Stimulated activated CD4-positive, alpha-beta T cell treated with anti-CD3 and anti-CD28 coated beads, TNF-alpha, amount 100 ng/mL, for 1 hour (primary cell): ENCODE measurements around the gene DOHH.

Experiments
- DNase-seq, 3 donors: peaks; one replicate each; pipeline ENCODE4 v3.0.0-alpha.2; 2020; ENCODE audit warnings: low read depth in 3 of 3, low spot score in 1 of 3

Gene DOHH

DNA sequence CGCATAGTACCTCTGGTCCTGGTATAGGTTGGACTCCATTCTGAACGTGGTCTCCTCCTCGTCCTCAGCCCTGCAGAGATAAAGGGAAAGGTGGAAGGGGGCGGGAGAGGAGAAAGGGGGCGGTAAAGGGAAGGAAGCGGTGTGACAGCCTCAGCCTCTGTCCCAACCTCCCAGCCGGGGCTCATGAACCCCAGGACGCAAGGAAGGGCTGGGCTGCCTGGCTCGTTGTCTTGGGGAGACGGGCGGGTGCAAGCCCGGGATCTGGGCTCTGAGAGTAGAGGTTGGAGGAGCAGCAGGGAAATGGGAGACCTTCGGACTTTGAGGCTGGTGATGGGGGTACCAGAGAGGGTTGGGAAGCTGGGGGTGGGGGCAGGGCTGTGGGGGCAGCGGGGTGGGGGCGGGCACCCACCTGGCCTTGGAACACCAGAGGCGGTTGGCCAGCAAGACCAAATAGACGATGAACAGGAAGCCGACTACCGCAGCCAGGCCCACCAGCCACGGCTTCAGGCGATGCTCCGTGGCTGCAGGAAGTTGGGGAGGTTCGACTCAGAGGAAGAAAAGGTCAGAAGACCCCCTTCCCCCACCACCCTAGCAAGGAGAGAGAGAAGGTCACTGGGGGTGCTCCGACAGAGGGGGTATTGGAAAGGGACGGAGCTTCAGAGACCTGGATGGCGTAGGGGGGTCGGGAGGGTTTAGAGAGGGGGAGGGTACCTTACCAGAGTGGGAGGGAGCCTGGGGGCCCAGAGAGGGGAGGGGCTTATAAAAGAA lies 21.9 kb downstream of the DOHH start:
- no peak for DNase-seq

DNA sequence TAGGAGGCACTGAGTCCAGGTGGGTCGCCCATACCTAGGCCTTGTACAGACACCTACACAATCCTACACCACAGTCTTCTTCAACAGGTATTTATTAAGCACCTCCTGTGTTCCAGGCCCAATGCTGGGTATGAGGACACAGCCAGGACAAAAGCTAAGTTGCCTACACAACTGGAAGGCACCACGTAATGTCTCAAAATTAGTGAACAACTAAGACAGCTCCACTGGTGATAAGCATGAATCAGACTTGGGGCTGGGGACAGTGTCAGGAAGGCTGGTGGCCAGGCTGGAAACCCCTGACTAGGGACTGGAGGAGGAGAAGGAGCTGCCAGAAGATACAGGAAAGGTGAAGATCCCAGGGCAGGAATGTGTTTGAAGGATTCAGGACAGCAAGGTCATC lies 22.5 kb downstream of the DOHH start:
- DNase-seq: no peak

GRCh38 chr19:3477506-3477905 lies 23.0 kb downstream of the DOHH start:
- no peak for DNase-seq

DNA sequence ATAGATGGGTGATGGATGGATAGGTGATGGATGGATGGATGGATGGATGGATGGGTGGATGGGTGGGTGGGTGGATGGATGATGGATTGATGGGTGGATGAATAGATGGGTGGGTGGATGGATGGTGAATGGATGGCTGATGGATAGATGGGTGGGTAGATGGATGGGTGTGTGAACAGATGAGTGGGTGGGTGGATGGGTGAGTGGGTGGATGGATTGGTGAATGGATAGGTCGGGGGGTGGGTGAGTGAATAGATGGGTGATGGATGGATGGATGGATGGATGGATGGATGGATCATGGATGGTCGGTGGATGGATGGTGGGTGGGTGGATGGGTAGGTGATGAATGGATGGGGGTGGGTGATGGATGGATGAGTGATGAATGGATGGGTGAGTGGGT lies 23.6 kb downstream of the DOHH start:
- DNase-seq: no peak

DNA sequence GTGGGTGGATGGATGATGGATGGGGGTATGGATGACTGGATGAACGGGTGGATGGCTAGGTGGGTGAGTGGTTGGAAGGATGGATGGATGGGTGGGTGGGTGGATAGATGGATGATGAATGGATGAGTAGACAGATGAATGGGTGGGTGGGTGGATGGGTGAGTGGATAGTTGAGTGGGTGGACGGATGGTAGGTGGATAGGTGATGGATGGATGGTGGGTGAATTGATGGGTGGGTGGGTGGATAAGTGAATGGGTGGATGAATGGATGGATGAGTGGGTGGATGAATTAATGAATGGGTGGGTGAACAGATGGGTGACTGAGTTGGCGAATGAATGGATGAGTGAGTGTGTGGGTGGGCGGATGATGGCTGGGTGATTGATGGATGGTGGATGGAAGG lies 25.0 kb downstream of the DOHH start:
- no peak for DNase-seq

DNA sequence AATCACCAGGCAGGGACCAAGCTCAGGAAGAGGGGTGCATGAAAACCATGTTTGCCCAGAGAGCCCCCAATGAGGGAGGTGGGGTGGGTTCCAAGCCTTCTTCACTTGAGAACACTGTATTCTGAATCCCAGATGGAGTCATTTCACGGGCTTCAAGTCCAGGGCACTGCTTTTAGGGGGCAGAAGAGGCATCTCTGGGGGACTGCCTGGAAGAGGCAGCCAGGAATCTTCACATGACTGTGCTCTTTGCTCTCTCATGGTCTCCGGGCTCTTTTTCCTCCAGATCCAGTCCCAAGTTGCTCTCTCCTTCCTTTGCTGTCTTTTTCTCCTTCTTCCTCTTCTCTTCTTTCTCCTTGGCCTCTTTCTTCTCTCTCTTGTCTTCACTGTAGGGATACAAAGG lies 25.9 kb downstream of the DOHH start:
- no peak for DNase-seq

GRCh38 chr19:3474010-3474409 lies 26.5 kb downstream of the DOHH start:
- DNase-seq: no peak

GRCh38 chr19:3471954-3472655 lies 28.4 kb downstream of the DOHH start:
- DNase-seq: peak in 1 of 3 donors; percentile 44

DNA sequence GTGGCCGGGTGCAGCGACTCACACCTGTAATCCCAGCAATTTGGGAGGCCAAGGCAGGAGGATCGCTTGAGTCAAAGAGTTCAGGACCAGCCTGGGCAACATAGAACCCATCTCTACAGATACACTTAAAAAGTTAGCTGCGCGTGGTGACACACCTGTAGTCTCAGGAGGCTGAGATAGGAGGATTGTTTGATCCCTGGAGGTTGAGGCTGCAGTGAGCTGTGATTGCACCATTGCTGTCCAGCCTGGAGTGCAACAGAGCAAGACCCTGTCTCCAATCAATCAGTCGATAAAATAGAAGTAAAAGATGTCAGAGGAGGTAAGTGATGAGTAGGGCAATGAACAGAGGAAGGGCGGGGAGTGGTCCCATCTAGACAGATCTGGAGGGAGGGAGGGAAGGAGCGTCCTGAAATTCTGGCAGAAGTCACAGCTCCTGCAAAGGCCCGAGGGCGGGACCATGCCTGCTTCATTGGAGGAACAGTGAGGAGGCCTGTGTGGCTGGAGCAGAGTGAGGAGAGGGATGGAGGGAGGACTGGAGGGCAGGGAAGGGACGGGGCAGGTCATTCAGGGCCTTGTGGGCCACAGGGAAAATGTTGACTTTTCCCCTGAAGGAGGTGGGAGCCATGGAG lies 29.9 kb downstream of the DOHH start:
- DNase-seq: no peak

- DNase-seq: no peak
These were observed 30.6 kb downstream of the DOHH start for GRCh38 chr19:3469638-3470499.

GRCh38 chr19:3468211-3468610 lies 32.3 kb downstream of the DOHH start:
- no peak for DNase-seq

- DNase-seq: no peak
These were observed 32.9 kb downstream of the DOHH start for GRCh38 chr19:3467437-3468198.

DNA sequence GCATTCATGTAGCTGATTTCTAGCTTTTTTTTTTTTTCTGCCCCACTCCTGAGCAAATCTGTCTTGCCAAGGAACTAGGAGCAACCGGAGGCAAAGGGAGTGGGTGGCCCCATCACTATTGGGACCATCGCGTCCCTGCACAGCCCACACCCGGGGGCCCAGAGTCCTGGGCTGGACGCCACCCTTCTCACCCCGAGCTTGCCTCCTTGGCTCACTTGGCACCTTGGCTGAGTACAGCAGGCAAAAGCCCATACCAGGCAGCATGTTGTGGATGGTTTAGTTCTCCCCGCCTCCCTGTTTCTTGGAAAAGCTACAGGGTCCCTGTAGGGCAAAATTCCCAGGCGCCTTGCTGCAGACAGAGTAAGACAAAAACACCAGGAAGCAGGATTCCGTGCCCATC lies 33.8 kb downstream of the DOHH start:
- no peak for DNase-seq

- DNase-seq: no peak
These were observed 34.9 kb downstream of the DOHH start for GRCh38 chr19:3465552-3465951.

- no peak for DNase-seq
These were observed 35.8 kb downstream of the DOHH start for GRCh38 chr19:3464587-3465235.

GRCh38 chr19:3463714-3464586 lies 36.5 kb downstream of the DOHH start:
- no peak for DNase-seq

- no peak for DNase-seq
These were observed 37.3 kb downstream of the DOHH start for GRCh38 chr19:3462991-3463713.

DNA sequence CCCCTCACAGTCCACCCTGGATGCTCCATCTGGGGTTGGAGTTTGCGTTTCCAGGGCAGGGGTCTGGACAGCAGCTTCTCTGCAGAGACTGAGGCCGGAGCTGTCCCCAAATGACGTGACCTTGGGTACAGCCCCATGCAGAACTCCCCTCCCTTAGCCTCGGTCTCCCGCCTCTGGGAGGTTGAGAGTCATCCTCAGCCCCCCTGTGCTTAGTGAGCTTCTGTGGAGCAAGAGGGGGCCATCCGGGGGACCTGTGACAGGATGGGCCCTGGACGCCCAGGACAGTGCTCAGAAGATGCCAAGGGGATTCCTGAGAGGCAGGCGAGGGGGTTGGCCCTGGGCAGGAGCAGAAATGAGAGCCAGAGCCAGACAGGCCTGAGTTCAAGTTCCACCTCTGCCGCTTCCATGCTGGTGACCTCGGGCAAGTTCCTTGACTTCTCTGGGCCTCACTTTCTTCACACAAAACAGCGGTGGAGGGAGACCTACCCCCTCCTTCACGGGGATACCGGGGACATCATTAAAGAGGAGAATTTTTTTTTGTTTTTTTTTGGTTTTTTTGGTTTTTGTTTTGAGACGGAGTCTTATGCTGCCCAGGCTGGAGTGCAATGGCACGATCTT lies 40.4 kb downstream of the DOHH start:
- DNase-seq: no peak
